ENCODE results near the gene SDCBP2. TPM values are rescaled to one million over a fixed set of nuclear protein-coding genes. Genes with fewer than 3 reads are reported as not detected.

SDCBP2 gene
- total RNA-seq, 1 experiment from 2014 or later, result 3.3 TPM

- TF ChIP-seq CDX4 (CRISPR knock-in tag; IDR thresholded peaks at IDR 0.05; ENCODE audit: borderline replicate concordance) (no peak), CTCF (IDR thresholded peaks at IDR 0.05) (no peak), MYBL2 (CRISPR knock-in tag; IDR thresholded peaks at IDR 0.05) (no peak), ZBTB21 (CRISPR knock-in tag; IDR thresholded peaks at IDR 0.05; ENCODE audit: borderline replicate concordance) (no peak), ZNF425 (CRISPR knock-in tag; conservative IDR thresholded peaks at IDR 0.05) (no peak), PREB (CRISPR knock-in tag; IDR thresholded peaks at IDR 0.05; ENCODE audit: borderline replicate concordance) (no peak), ATF6 (CRISPR knock-in tag; IDR thresholded peaks at IDR 0.05) (no peak), ZNF121 (CRISPR knock-in tag; IDR thresholded peaks at IDR 0.05) (no peak), ZNF219 (CRISPR knock-in tag; IDR thresholded peaks at IDR 0.05; ENCODE audit: borderline replicate concordance) (no peak), ZNF138 (CRISPR knock-in tag; conservative IDR thresholded peaks at IDR 0.05) (no peak), IRF1 (CRISPR knock-in tag; IDR thresholded peaks at IDR 0.05) (no peak), TEAD1 (CRISPR knock-in tag; IDR thresholded peaks at IDR 0.05) (no peak)
Observed at GRCh38 chr20:1332749-1333300, 3.9 kb upstream of the SDCBP2 start (continued).

- H3K4me3 Mint-ChIP-seq, result no peak overlapping the region
- peaks cover 20% of the 10 kb centered on the region for H3K4me1 Mint-ChIP-seq
- POLR2A ChIA-PET, result no interaction called here
- ATAC-seq (no peak), DNase-seq (ENCODE audit: low spot score) (no peak)
- peaks cover 16% of the 10 kb centered on the region for H3K36me3 Mint-ChIP-seq
- no peaks in the 10 kb centered on the region; the same call in 1 of the 2 replicates for H3K27me3 Mint-ChIP-seq (ENCODE audit: low read depth)
- no peak overlapping the region for H3K27ac Mint-ChIP-seq
- H3K9me3 Mint-ChIP-seq, result no peaks in the 10 kb centered on the region
- CTCF ChIA-PET, result no interaction called here
- TF ChIP-seq ZNF138 (CRISPR knock-in tag; conservative IDR thresholded peaks at IDR 0.05) (no peak), USF2 (CRISPR knock-in tag; IDR thresholded peaks at IDR 0.05) (no peak), E2F1 (CRISPR knock-in tag; IDR thresholded peaks at IDR 0.05) (no peak), HMGXB4 (CRISPR knock-in tag; IDR thresholded peaks at IDR 0.05) (no peak), ELF4 (CRISPR knock-in tag; IDR thresholded peaks at IDR 0.05; ENCODE audit: low read depth) (no peak), HMGA2 (CRISPR knock-in tag; IDR thresholded peaks at IDR 0.05) (no peak), ZBTB43 (CRISPR knock-in tag; IDR thresholded peaks at IDR 0.05) (no peak), GRHL2 (CRISPR knock-in tag; IDR thresholded peaks at IDR 0.05; ENCODE audit: insufficient replicate concordance, severe bottlenecking) (no peak), JUN (CRISPR knock-in tag; IDR thresholded peaks at IDR 0.05) (no peak)
Observed at GRCh38 chr20:1331801-1332453, 3.0 kb upstream of the SDCBP2 start.
